Activated T-cell treated with anti-CD3 and anti-CD28 coated beads, Interleukin-2, amount 50 U/mL, for 24 hours (primary cell): ENCODE results near the gene CSNK1D.

Experiments
- DNase-seq: peaks from one replicate; pipeline ENCODE4 v3.0.0-alpha.2; 2020
- H3K27ac Mint-ChIP-seq: 2 replicates; pipeline ENCODE4 v1.8.0; 2020; ENCODE audit warnings: mild to moderate bottlenecking, mixed read lengths
- H3K27me3 Mint-ChIP-seq: 2 replicates; pipeline ENCODE4 v1.8.0; 2020; ENCODE audit warnings: mixed read lengths
- H3K36me3 Mint-ChIP-seq: 2 replicates; pipeline ENCODE4 v1.8.0; 2020; ENCODE audit warnings: low read depth, mixed read lengths
- H3K4me1 Mint-ChIP-seq: 2 replicates; pipeline ENCODE4 v1.8.0; 2020; ENCODE audit warnings: low read depth, mixed read lengths
- H3K4me3 Mint-ChIP-seq: 2 replicates; pipeline ENCODE4 v1.8.0; 2020; ENCODE audit warnings: mild to moderate bottlenecking, moderate library complexity, mixed read lengths
- H3K9me3 Mint-ChIP-seq: 2 replicates; pipeline ENCODE4 v1.8.0; 2020; ENCODE audit warnings: mixed read lengths

CSNK1D gene

GRCh38 chr17:82314727-82315605 lies 41.5 kb upstream of the CSNK1D start:
- Mint-ChIP-seq H3K27ac (no peak overlapping the region), H3K9me3 (no peaks in the 10 kb centered on the region), H3K27me3 (no peaks in the 10 kb centered on the region), H3K4me3 (no peak overlapping the region), H3K4me1 (peaks cover 15% of the 10 kb centered on the region), H3K36me3 (peaks cover 46% of the 10 kb centered on the region)
- no peak for DNase-seq

GRCh38 chr17:82314012-82314726 lies 40.7 kb upstream of the CSNK1D start:
- no peak for DNase-seq
- Mint-ChIP-seq H3K36me3 (peaks cover 46% of the 10 kb centered on the region), H3K9me3 (no peaks in the 10 kb centered on the region), H3K4me3 (no peak overlapping the region), H3K27me3 (no peaks in the 10 kb centered on the region), H3K27ac (no peak overlapping the region), H3K4me1 (peaks cover 15% of the 10 kb centered on the region)

- Mint-ChIP-seq H3K27ac (no peak overlapping the region), H3K9me3 (no peaks in the 10 kb centered on the region), H3K4me3 (no peak overlapping the region), H3K27me3 (no peaks in the 10 kb centered on the region), H3K4me1 (peaks cover 19% of the 10 kb centered on the region), H3K36me3 (peaks cover 46% of the 10 kb centered on the region)
- DNase-seq, result no peak
Observed at GRCh38 chr17:82313195-82314011, 39.9 kb upstream of the CSNK1D start.

GRCh38 chr17:82311971-82312370 lies 38.5 kb upstream of the CSNK1D start:
- H3K4me1 Mint-ChIP-seq, result peaks cover 24% of the 10 kb centered on the region
- no peaks in the 10 kb centered on the region for H3K27me3 Mint-ChIP-seq
- H3K9me3 Mint-ChIP-seq, result no peaks in the 10 kb centered on the region
- no peak overlapping the region for H3K4me3 Mint-ChIP-seq
- H3K36me3 Mint-ChIP-seq, result peaks cover 41% of the 10 kb centered on the region
- no peak overlapping the region for H3K27ac Mint-ChIP-seq
- no peak for DNase-seq

- no peak overlapping the region for H3K4me3 Mint-ChIP-seq
- no peaks in the 10 kb centered on the region for H3K27me3 Mint-ChIP-seq
- no peak overlapping the region for H3K27ac Mint-ChIP-seq
- peaks cover 35% of the 10 kb centered on the region for H3K4me1 Mint-ChIP-seq
- no peak for DNase-seq
- no peaks in the 10 kb centered on the region for H3K9me3 Mint-ChIP-seq
- H3K36me3 Mint-ChIP-seq, result peaks cover 30% of the 10 kb centered on the region
Observed at GRCh38 chr17:82310877-82311276, 37.4 kb upstream of the CSNK1D start.

- DNase-seq, result no peak
- Mint-ChIP-seq H3K27ac (no peak overlapping the region), H3K9me3 (no peaks in the 10 kb centered on the region), H3K36me3 (peaks cover 21% of the 10 kb centered on the region), H3K4me3 (no peak overlapping the region), H3K27me3 (no peaks in the 10 kb centered on the region), H3K4me1 (peaks cover 41% of the 10 kb centered on the region)
Observed at GRCh38 chr17:82309656-82310570, 36.4 kb upstream of the CSNK1D start.

- Mint-ChIP-seq H3K4me3 (peak overlapping the region; percentile 63), H3K4me1 (peaks cover 64% of the 10 kb centered on the region)
Observed at GRCh38 chr17:82305727-82306300, 32.3 kb upstream of the CSNK1D start.

GRCh38 chr17:82304826-82305726 lies 31.6 kb upstream of the CSNK1D start:
- no peaks in the 10 kb centered on the region for H3K9me3 Mint-ChIP-seq
- H3K4me1 Mint-ChIP-seq, result peaks cover 71% of the 10 kb centered on the region
- DNase-seq, result no peak
- no peaks in the 10 kb centered on the region for H3K36me3 Mint-ChIP-seq
- no peaks in the 10 kb centered on the region for H3K27me3 Mint-ChIP-seq
- H3K4me3 Mint-ChIP-seq, result peak overlapping the region; percentile 63
- H3K27ac Mint-ChIP-seq, result peak overlapping the region; percentile 97

More at GRCh38 chr17:82305727-82306300, 32.3 kb upstream of the CSNK1D start:
- no peak for DNase-seq
- Mint-ChIP-seq H3K36me3 (no peaks in the 10 kb centered on the region), H3K9me3 (no peaks in the 10 kb centered on the region), H3K27me3 (no peaks in the 10 kb centered on the region), H3K27ac (peak overlapping the region; percentile 97)

- Mint-ChIP-seq H3K27ac (peak overlapping the region; percentile 100), H3K4me1 (peaks cover 79% of the 10 kb centered on the region), H3K9me3 (no peaks in the 10 kb centered on the region), H3K4me3 (peak overlapping the region; percentile 94), H3K27me3 (no peaks in the 10 kb centered on the region), H3K36me3 (no peaks in the 10 kb centered on the region)
- DNase-seq, result peak; percentile 37
Observed at GRCh38 chr17:82303944-82304808, 30.7 kb upstream of the CSNK1D start.

GRCh38 chr17:82302991-82303943 lies 29.8 kb upstream of the CSNK1D start:
- H3K4me3 Mint-ChIP-seq, result peak overlapping the region; percentile 94
- no peaks in the 10 kb centered on the region for H3K27me3 Mint-ChIP-seq
- H3K9me3 Mint-ChIP-seq, result no peaks in the 10 kb centered on the region
- peak overlapping the region; percentile 100 for H3K27ac Mint-ChIP-seq
- H3K36me3 Mint-ChIP-seq, result peaks cover 3% of the 10 kb centered on the region
- DNase-seq, result peak; percentile 69
- H3K4me1 Mint-ChIP-seq, result peaks cover 83% of the 10 kb centered on the region

- Mint-ChIP-seq H3K27ac (peak overlapping the region; percentile 100), H3K4me1 (peaks cover 85% of the 10 kb centered on the region), H3K4me3 (peak overlapping the region; percentile 94), H3K9me3 (no peaks in the 10 kb centered on the region), H3K27me3 (no peaks in the 10 kb centered on the region), H3K36me3 (peaks cover 10% of the 10 kb centered on the region)
- DNase-seq, result no peak
Observed at GRCh38 chr17:82302568-82302963, 29.1 kb upstream of the CSNK1D start.
